ENCODE measurements around the gene GNG7.
"Not testable (repeated sequence)": the region's sequence is repeated elsewhere in the genome, so short reads cannot be mapped to it uniquely, and the experiment has no call there.

Gene GNG7

GRCh38 chr19:2464389-2464788 is 238.1 kb downstream of the GNG7 start:
- no peak for DNase-seq (ENCODE audit: low read depth in 2 of 2)

DNA sequence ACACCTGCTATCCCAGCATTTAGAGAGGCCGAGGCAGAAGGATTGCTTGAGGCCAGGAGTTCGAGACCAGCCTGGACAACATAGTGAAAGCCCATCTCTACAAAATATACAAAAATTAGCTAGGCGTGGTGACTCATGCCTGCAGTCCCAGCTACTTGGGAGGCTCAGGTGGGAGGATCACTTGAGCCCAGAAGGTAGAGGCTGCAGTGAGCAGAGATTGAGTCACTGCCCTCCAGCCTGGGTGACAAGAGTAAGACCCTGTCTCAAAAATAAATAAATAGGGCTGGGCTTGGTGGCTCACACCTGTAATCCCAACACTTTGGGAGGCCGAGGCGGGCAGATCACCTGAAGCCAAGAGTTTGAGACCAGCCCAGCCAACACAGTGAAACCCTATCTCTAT is 238.8 kb downstream of the GNG7 start:
- DNase-seq (ENCODE audit: low read depth in 2 of 2), result not testable (repeated sequence)

DNA sequence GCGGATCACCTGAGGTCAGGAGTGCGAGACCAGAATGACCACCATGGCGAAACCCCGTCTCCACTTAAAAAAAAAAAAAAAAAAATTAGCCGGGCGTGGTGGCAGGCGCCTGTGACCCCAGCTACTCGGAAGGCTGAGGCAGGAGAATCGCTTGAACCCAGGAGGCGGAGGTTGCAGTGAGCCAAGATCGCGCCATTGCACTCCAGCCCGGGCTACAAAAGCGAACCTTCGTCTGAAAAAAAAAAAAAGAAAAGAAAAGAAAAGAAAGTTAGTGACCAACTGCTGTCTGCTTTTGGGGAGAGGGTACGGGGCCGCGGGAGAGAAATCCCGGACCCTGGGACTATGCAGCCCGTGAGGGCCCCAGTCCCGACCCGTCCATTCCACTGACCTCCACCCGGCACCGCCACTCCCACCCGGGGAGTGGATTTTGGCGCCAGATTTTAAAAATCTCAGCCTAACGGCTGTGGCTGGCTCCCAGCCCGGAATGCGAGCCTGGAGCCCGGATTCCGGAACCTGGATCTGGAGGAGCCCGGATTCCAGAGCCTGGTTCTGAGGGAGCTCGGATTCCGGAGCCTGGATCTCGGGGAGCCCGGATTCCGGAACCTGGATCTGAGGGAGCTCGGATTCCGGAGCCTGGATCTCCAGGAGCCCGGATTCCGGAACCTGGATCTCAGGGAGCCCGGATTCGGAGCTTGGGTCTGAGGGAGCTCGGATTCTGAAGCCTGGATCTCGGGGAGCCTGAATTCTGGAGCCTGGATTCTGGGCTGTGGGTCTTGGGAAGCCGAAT is 239.7 kb downstream of the GNG7 start:
- DNase-seq (ENCODE audit: low read depth in 2 of 2), result no peak

DNA sequence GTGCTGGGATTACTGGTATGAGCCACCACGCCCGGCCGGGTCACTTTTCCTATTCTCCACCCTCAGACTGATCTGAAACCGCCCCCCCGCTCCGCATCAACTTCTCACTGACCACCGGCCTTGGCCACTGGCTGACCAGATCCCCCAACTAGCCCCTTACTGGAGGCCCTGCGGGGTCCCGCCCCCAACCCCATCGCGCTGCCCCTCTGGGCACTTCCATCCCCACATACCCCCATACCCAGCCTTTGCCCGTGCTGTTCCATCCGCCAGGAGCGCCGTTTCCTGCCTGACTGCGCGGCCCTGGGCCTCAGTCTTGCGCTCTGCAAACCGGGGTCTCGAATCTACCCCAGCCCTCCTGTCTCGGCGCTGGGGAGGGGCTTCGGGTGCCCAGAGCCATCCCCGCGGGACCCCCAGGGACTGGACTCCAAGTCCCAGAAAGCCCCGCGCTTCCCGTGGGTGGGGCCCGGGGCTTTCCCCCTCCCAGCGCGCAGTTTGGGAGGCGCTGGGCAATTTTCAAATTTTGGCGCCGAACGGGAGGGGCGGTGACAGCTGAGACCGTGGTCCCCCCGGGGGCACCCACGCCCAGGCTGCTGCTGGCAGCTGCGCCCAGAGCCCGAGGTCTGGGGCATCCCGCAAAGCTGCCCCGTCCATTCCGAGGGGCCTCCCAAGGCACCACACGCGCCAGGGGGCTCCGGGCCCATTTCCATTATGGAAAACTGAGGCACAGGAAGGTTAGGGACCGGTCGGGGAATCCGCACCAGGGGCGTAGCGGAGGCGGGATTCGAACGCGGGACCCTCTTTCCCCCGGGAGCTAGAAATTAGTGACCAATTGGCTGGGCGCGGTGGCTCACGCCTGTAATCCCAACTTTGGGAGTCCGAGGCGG is 240.5 kb downstream of the GNG7 start:
- peak in 1 of 2 donors; percentile 48 for DNase-seq (ENCODE audit: low read depth in 2 of 2)

All from stimulated activated CD8-positive, alpha-beta memory T cell treated with anti-CD3 and anti-CD28 coated beads, Interleukin-15, amount 100 ng/mL, for 4 hours (primary cell).